Activated CD4-positive, alpha-beta T cell treated with anti-CD3 and anti-CD28 coated beads, Interleukin-2, amount 50 U/mL, for 16 hours (primary cell): ENCODE data around the gene LOXHD1.

Source experiments
- DNase-seq: peaks from one replicate; pipeline ENCODE4 v3.0.0-alpha.2; 2020

Gene LOXHD1

GRCh38 chr18:46657115-46657955, at the start of gene LOXHD1:
Gene LOXHD1, minus strand, starts transcription at chr18:46657220. Its CDS starts 187 bp downstream, at chr18:46657033.
- DNase-seq = no peak

- DNase-seq = no peak
Measured at GRCh38 chr18:46705521-46705920, 48.5 kb upstream of the LOXHD1 start.

GRCh38 chr18:46704816-46705215, 47.8 kb upstream of the LOXHD1 start:
- no peak for DNase-seq

GRCh38 chr18:46704189-46704588, 47.2 kb upstream of the LOXHD1 start:
- DNase-seq = no peak

GRCh38 chr18:46702471-46702870, 45.5 kb upstream of the LOXHD1 start:
- DNase-seq = no peak

- no peak for DNase-seq
Measured at GRCh38 chr18:46700066-46700824, 43.2 kb upstream of the LOXHD1 start.

GRCh38 chr18:46696702-46697101, 39.7 kb upstream of the LOXHD1 start:
- DNase-seq = no peak

GRCh38 chr18:46696268-46696667, 39.2 kb upstream of the LOXHD1 start:
- DNase-seq = no peak

GRCh38 chr18:46693996-46694395, 37.0 kb upstream of the LOXHD1 start:
- no peak for DNase-seq

GRCh38 chr18:46688853-46689525, 32.0 kb upstream of the LOXHD1 start:
- no peak for DNase-seq

GRCh38 chr18:46686186-46686585, 29.2 kb upstream of the LOXHD1 start:
- DNase-seq = no peak

- DNase-seq = no peak
Measured at GRCh38 chr18:46683252-46683651, 26.2 kb upstream of the LOXHD1 start.

- no peak for DNase-seq
Measured at GRCh38 chr18:46680784-46681695, 24.0 kb upstream of the LOXHD1 start.

GRCh38 chr18:46679846-46680598, 23.0 kb upstream of the LOXHD1 start:
- DNase-seq = no peak

- DNase-seq = no peak
Measured at GRCh38 chr18:46678785-46679399, 21.9 kb upstream of the LOXHD1 start.

GRCh38 chr18:46678041-46678440, 21.0 kb upstream of the LOXHD1 start:
- DNase-seq = no peak

GRCh38 chr18:46677611-46678010, 20.6 kb upstream of the LOXHD1 start:
- no peak for DNase-seq

GRCh38 chr18:46676182-46676835, 19.3 kb upstream of the LOXHD1 start:
- no peak for DNase-seq

GRCh38 chr18:46675112-46675511, 18.1 kb upstream of the LOXHD1 start:
- no peak for DNase-seq
